Activated CD4-positive, alpha-beta T cell treated with anti-CD3 and anti-CD28 coated beads for 1 hour (primary cell): ENCODE measurements around the gene PC.
"Not testable (repeated sequence)": the region's sequence is repeated elsewhere in the genome, so short reads cannot be mapped to it uniquely, and the experiment has no call there.

Experiments
- DNase-seq: peaks from one replicate; pipeline ENCODE4 v3.0.0-alpha.2; 2020

The PC gene

GRCh38 chr11:66834539-66834845 lies 123.7 kb downstream of the PC start:
- no peak for DNase-seq

GRCh38 chr11:66824573-66824972 lies 133.6 kb downstream of the PC start:
- not testable (repeated sequence) for DNase-seq

- DNase-seq = no peak
These were observed 134.5 kb downstream of the PC start for GRCh38 chr11:66823700-66824099.

- DNase-seq = no peak
These were observed 137.3 kb downstream of the PC start for GRCh38 chr11:66820901-66821300.

GRCh38 chr11:66820381-66820780 lies 137.8 kb downstream of the PC start:
- no peak for DNase-seq

- no peak for DNase-seq
These were observed 139.8 kb downstream of the PC start for GRCh38 chr11:66818231-66818955.

GRCh38 chr11:66815646-66816045 lies 142.5 kb downstream of the PC start:
- no peak for DNase-seq

- DNase-seq = no peak
These were observed 143.5 kb downstream of the PC start for GRCh38 chr11:66814678-66815077.

GRCh38 chr11:66810576-66811185 lies 147.5 kb downstream of the PC start:
- DNase-seq = no peak

- no peak for DNase-seq
These were observed 148.6 kb downstream of the PC start for GRCh38 chr11:66809592-66809991.

- DNase-seq = no peak
These were observed 157.3 kb downstream of the PC start for GRCh38 chr11:66800720-66801428.

- DNase-seq = not testable (repeated sequence)
These were observed 158.4 kb downstream of the PC start for GRCh38 chr11:66799815-66800214.
